HG02970 (cell line): ENCODE results near the gene ANKRD50.

Experiments used
- ATAC-seq: cut with Tn5 transposase; IDR thresholded peaks from one replicate; pipeline ENCODE4 v1.9.1; 2021; ENCODE audit warnings: mild to moderate bottlenecking, moderate library complexity, moderate number of reproducible peaks; ENCODE audit not compliant: unreplicated experiment, low FRiP score

The ANKRD50 gene

DNA sequence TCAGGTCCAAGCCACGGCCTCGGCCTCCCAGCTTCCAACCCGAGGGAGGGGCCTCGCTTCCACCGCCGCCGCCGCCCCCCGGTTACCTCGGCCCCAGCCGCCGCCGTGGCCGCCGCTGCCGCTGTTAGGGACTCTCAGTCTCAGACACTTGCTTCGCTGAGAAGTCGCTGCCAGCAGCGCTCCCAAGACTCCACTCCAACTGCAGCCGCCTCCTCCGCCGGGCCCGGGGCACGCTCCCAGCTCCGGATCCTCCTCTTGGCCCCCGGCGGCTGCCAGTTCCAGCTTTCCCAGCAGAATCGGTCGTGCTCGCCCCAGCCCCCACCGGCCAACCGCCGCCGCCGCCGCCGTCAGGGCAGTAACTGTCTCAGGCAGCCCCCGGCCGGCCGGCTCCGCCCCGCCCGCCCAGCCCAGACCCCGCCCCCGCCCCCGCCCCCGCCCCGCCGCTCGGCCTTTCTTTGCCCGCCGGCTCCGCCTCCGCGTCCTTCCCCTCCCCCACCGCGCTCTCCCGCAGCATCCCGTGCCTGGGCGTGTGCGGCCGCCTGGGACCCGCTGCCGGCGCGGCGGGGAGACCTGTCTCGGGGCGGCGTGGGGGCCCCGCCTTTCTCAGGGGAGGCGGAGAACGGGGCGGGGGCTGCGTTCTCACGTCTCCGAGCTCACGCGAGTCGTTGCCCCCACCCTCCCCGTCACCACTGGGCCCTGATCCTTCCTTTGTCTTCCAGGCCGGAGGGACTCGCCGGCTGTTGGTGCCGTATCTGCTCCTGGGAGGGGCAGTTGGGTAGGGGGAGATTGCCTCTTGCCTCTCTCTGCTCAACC is at the start of gene ANKRD50:
Gene ANKRD50, minus strand, starts transcription at position 361 of the 813 bp plus-strand sequence. CDS start 2,221 bp downstream, outside the sequence.
- ATAC-seq, result peak; percentile 77

DNA sequence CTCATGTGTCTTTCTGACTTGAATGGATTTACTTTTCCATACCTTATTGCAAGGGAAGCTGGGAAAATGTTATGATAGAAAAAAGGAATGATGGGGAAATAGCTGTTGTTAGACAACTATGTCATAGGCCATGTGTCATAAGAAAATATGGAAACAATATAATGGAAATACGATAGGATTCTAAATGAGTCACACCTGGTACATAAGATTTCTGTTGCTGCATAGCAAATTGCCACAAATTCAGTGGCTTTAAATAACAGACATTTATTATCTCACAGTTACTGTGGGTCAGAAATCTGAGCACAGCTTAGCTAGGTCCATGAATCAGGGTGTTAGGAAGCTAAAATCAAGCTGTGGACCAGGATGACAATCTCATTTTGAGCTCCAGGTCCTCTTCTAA is 44.6 kb upstream of the ANKRD50 start:
- no peak for ATAC-seq

DNA sequence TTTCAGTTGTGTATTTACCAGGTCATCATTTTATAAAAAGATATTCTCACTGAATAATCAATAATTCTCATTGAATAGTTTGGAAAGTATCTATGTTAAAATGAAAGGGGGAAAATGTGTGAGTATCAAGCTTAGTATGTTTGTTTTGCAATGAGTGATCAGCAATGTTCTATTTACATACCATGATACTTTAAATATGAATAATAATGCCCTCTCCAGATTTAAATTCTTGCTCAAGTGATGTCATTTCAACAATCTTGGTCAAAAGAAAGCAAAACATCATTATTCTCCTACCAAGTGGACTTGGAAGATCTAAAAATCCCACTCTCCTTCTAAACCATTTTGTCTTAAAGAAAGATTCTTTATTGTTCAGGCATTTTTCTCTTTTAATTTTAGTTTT is 42.1 kb upstream of the ANKRD50 start:
- ATAC-seq, result no peak

- ATAC-seq, result no peak
Measured at GRCh38 chr4:124753941-124754581, 41.5 kb upstream of the ANKRD50 start.

DNA sequence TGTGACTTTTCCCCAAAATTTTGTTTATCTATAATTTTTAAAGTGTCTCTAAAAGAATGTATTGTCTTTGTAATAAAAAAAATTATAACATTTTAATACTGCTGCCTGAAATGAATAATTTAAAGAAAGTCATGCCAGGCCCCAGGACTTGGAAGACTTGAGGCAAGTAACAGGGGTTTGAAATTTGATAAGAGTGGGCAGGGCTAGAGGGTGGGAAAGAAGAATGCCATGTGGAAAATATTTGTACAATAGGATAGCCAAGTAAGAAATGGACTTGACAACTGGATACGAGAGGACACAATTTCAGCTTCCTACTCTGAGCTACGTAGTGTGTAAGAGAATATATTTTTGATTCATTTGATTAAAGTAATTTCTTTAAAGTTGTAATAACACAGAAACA is 36.9 kb upstream of the ANKRD50 start:
- ATAC-seq, result no peak

DNA sequence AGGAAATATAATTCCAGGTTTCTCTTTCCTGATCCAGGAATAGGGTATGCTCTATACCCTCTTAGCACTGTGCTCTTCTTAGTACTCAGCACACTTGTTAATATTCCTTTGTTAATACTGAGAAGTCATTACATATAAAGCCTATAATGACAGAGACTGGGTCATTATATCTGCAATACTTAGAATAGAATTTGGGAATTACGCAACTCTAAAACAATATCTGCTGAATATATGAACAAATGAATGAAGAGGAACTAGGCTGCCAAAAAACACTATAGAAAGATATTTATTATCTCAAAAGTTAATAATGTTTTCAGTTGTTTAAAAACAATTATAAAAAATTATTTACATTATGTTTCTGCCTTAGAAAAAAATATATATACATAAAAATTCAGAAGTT is 36.4 kb upstream of the ANKRD50 start:
- no peak for ATAC-seq

GRCh38 chr4:124745985-124746801 is 33.7 kb upstream of the ANKRD50 start:
- ATAC-seq, result no peak

DNA sequence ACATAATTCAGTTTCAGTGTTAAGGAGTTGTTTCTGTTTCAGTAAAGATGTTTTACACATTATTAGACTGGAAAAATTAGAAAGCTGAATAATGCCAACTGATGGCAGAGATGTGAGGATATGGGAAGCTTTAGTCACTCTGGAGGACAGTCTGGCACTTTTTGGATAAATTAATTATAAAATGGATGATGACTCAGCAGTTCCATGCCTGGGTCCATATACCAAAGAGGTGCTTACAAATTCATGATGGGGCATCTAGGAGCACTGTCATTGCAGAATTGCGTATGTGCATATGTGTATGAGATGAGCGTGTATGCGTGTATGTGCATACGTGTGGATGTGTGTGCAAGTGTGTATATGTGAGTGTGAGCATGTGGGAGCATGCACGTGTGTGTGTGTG is 31.2 kb upstream of the ANKRD50 start:
- ATAC-seq, result no peak

DNA sequence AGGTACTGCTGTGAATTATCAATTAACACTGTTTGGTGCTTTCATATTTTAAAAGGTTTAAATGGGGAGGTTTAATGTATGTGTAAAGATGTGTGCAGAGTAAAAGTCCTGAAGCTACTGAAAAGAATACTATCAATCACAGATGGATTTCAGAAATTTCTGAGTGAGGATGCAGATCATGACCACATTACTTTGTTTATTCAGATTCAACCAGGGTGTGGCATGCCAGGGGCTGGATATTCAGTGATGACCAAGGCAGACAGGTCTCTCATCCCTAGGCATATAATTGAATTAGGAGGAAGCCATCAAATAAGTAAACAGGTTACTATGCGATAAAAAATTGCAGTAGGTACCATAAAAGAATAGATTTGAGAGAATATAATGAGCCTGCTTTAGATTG is 28.0 kb upstream of the ANKRD50 start:
- no peak for ATAC-seq

DNA sequence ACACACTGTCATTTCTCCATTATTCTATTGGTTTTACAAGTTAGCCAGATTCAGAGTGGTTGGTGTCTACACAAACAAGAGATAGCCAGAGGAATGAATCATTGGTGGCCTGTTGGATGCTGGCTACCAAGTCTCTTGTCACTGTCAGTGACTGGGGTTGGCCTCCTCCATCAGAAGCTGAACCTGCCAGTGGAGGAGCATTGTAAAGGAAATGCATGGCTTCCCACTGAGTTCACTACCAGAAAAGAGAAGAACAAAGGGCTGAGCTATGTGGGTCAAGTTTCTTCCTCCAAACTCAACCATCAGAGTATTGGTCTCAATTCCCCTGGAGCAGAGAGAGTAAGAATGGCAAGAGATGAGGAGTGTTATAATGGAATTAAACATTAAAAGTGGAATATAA is 26.5 kb upstream of the ANKRD50 start:
- no peak for ATAC-seq

- no peak for ATAC-seq
Measured at GRCh38 chr4:124737619-124738018, 25.1 kb upstream of the ANKRD50 start.

GRCh38 chr4:124736526-124736925 is 24.0 kb upstream of the ANKRD50 start:
- ATAC-seq, result no peak

GRCh38 chr4:124727331-124727890 is 14.9 kb upstream of the ANKRD50 start:
- ATAC-seq, result no peak

DNA sequence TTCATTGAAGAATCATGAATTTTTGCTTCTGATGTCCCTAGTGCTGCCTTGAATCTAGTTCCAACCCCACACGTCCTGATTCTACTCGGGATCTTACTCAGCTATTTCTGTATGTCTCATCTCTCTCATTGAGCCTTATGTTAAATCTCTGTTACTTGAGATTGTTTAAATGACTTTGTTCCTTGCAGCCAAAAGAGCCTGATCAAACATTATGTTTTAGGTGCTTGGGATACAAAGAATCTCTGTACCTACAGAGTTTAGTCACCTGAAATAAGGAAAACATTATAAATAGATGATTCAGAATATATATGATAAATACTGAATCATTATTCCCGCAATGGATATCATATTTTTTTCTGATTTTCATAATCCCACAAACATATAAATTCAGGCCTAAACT is 13.7 kb upstream of the ANKRD50 start:
- ATAC-seq, result no peak

DNA sequence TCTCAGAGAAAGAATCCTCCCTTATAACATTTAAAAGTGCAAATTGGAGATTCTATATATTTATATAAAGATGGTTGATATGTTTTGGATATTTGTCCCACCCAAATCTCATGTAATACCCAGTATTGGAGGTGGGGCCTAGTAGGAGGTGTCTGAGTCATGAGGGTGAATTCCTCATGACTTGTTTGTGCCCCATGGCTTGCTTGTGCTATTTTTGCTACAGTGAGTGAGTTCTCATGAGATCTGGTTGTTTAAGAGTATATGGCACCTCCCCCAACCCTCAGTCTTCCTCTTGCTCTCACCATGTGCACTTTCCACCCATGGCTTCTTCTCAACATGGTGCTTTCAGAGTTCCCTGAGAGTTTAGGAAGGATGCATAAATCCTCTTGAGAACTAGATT is 9.5 kb upstream of the ANKRD50 start:
- no peak for ATAC-seq

- ATAC-seq, result no peak
Measured at GRCh38 chr4:124717101-124717500, 4.6 kb upstream of the ANKRD50 start.

GRCh38 chr4:124713185-124713592 is 657 bp upstream of the ANKRD50 start:
- peak; percentile 21 for ATAC-seq

GRCh38 chr4:124711471-124712371 is 811 bp downstream of the ANKRD50 start:
- ATAC-seq, result peak; percentile 1

- no peak for ATAC-seq
Measured at GRCh38 chr4:124710911-124711310, 1.6 kb downstream of the ANKRD50 start.
